ENCODE measurements around the gene NUBPL. TPM values are rescaled to one million over a fixed set of nuclear protein-coding genes. Genes with fewer than 3 reads are reported as not detected.

The NUBPL gene
- total and polyA plus RNA-seq, 7 donors = 3.3 to 16.3 (median 8.5) TPM

GRCh38 chr14:31770271-31770670 is 209.1 kb downstream of the NUBPL start:
- H3K36me3 ChIP-seq (ENCODE audit: insufficient read depth in 1 of 2, low read depth in 1 of 2) = no peaks in the 10 kb centered on the region
- H3K9me3 ChIP-seq = no peaks in the 10 kb centered on the region
- H3K27me3 ChIP-seq (ENCODE audit: insufficient read depth in 3 of 3, low read length in 2 of 3) = no peaks in the 10 kb centered on the region
- H3K4me1 ChIP-seq = no peaks in the 10 kb centered on the region
- no peak overlapping the region for H3K27ac ChIP-seq
- WGBS, 3 donors = 74 to 89% (median 81%) methylated on average over 4 of the region's 4 CpGs
- TF ChIP-seq, protein P1, sequence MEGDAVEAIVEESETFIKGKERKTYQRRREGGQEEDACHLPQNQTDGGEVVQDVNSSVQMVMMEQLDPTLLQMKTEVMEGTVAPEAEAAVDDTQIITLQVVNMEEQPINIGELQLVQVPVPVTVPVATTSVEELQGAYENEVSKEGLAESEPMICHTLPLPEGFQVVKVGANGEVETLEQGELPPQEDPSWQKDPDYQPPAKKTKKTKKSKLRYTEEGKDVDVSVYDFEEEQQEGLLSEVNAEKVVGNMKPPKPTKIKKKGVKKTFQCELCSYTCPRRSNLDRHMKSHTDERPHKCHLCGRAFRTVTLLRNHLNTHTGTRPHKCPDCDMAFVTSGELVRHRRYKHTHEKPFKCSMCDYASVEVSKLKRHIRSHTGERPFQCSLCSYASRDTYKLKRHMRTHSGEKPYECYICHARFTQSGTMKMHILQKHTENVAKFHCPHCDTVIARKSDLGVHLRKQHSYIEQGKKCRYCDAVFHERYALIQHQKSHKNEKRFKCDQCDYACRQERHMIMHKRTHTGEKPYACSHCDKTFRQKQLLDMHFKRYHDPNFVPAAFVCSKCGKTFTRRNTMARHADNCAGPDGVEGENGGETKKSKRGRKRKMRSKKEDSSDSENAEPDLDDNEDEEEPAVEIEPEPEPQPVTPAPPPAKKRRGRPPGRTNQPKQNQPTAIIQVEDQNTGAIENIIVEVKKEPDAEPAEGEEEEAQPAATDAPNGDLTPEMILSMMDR (IDR thresholded peaks at IDR 0.05) = no peak
- H3K4me3 ChIP-seq = no peak overlapping the region
- ATAC-seq (peak in 3 of 4 donors; percentile 36 to 58 (median 56)), DNase-seq (peak; percentile 50 to 52)
- intact Hi-C loops (cut with DNase I) = no loop called here

DNA sequence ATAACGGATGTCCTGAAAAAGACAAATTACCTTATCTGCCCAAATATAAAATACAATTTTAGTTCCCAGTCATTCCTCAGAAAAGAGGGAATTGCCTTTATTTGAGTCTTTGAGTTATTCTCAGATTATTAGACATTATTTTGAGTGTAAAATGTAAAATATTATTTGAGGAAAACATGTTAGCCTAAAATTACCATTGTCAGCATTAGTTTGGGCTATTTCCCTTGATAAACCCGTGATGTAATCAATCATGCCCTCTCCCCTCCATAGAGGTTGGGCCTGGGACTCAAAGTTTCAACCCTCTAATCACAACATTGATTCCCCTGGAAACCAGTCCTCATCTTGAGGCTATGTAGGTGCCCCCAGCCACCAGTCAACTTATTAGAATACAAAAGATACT is 213.4 kb downstream of the NUBPL start:
- ATAC-seq = no peak
- DNase-seq = no peak
- Histone ChIP-seq H3K4me3 (no peak overlapping the region), H3K27me3 (ENCODE audit: insufficient read depth in 3 of 3, low read length in 2 of 3) (no peaks in the 10 kb centered on the region), H3K27ac (no peak overlapping the region), H3K36me3 (ENCODE audit: insufficient read depth in 1 of 2, low read depth in 1 of 2) (no peaks in the 10 kb centered on the region), H3K4me1 (no peaks in the 10 kb centered on the region), H3K9me3 (no peaks in the 10 kb centered on the region)
- TF ChIP-seq, protein P1 (IDR thresholded peaks at IDR 0.05) = no peak
- intact Hi-C loops (cut with DNase I) = no loop called here
- WGBS, 3 donors = 95 to 100% (median 97%) methylated on average over 2 of the region's 2 CpGs

DNA sequence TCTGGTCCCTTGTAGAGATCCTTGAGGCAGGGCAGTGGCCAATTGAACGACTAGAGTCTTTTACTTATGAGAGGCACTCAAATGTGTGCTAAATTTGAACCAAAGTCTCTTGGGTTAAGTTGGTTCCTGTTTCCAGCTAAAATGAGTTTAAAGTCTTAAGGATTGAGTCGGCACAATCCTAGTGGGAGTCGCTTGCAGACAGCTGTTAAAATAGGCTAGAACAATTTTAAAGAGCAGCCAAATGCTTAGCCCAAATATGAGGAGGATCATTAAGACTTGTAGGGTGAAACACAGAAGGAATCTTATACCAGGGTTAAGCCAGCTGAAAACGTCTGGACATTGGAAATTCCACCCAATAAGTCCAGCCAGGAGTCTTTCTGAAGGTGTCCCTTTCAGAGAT is 216.1 kb downstream of the NUBPL start:
- Histone ChIP-seq H3K27ac (no peak overlapping the region), H3K36me3 (ENCODE audit: insufficient read depth in 1 of 2, low read depth in 1 of 2) (no peaks in the 10 kb centered on the region), H3K4me1 (no peaks in the 10 kb centered on the region), H3K27me3 (ENCODE audit: insufficient read depth in 3 of 3, low read length in 2 of 3) (no peaks in the 10 kb centered on the region), H3K9me3 (no peaks in the 10 kb centered on the region), H3K4me3 (no peak overlapping the region)
- DNase-seq (no peak), ATAC-seq (no peak)
- TF ChIP-seq, protein P1 (IDR thresholded peaks at IDR 0.05) = no peak
- 25 to 48% (median 36%) methylated on average over 4 of the region's 4 CpGs for WGBS, 3 donors
- intact Hi-C loops (cut with DNase I) = no loop called here

- no peak overlapping the region for H3K4me3 ChIP-seq
- no peaks in the 10 kb centered on the region for H3K27me3 ChIP-seq (ENCODE audit: insufficient read depth in 3 of 3, low read length in 2 of 3)
- TF ChIP-seq, protein P1 (IDR thresholded peaks at IDR 0.05) = no peak
- no peaks in the 10 kb centered on the region for H3K36me3 ChIP-seq (ENCODE audit: insufficient read depth in 1 of 2, low read depth in 1 of 2)
- intact Hi-C loops (cut with DNase I) = no loop called here
- no peak overlapping the region for H3K27ac ChIP-seq
- WGBS, 3 donors = 94 to 99% (median 98%) methylated on average over 1 of the region's 1 CpG
- ATAC-seq (no peak), DNase-seq (no peak)
- no peaks in the 10 kb centered on the region for H3K9me3 ChIP-seq
- H3K4me1 ChIP-seq = no peaks in the 10 kb centered on the region
These were observed 220.4 kb downstream of the NUBPL start for GRCh38 chr14:31781578-31781977.

DNA sequence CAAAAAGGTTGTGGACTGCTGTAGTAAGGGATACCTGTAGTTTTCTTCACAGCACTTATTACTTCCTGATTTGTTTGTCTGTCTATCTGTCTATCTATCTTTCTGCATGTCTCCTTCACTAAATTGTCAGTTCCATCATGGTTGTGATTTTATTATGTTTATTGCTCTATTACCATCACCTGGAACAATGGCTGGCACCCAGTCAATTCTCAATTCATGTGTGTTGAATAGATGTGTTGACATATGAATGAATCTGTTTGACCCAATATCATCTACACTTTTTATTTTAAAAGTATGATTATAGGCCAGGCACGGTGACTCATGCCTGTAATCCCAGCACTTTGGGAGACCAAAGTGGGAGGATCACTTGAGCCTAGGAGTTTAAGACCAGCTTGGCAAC is 224.4 kb downstream of the NUBPL start:
- intact Hi-C loops (cut with DNase I) = no loop called here
- H3K27ac ChIP-seq = no peak overlapping the region
- TF ChIP-seq, protein P1 (IDR thresholded peaks at IDR 0.05) = no peak
- ATAC-seq = no peak
- H3K4me3 ChIP-seq = no peak overlapping the region
- H3K4me1 ChIP-seq = no peaks in the 10 kb centered on the region
- no peaks in the 10 kb centered on the region for H3K27me3 ChIP-seq (ENCODE audit: insufficient read depth in 3 of 3, low read length in 2 of 3)
- H3K36me3 ChIP-seq (ENCODE audit: insufficient read depth in 1 of 2, low read depth in 1 of 2) = no peaks in the 10 kb centered on the region
- H3K9me3 ChIP-seq = no peaks in the 10 kb centered on the region
- WGBS, 3 donors = 82 to 90% (median 86%) methylated on average over 1 of the region's 1 CpG
- DNase-seq = no peak
